ENCODE measurements around the gene TMEM98.
A peak's percentile ranks its signal among the peaks of the same experiment; 100 is the strongest.

The TMEM98 gene

GRCh38 chr17:32929588-32929987 lies 1.6 kb downstream of the TMEM98 start:
- ChIA-PET CTCF (interaction anchor here (1.1 to 1.9 kb wide), 5 partner anchors 13 to 146 kb away, joined by 3 to 7 read pairs (median 5); partner anchors contain the start of gene MYO1D), POLR2A (no interaction called here)
- no peak for DNase-seq

DNA sequence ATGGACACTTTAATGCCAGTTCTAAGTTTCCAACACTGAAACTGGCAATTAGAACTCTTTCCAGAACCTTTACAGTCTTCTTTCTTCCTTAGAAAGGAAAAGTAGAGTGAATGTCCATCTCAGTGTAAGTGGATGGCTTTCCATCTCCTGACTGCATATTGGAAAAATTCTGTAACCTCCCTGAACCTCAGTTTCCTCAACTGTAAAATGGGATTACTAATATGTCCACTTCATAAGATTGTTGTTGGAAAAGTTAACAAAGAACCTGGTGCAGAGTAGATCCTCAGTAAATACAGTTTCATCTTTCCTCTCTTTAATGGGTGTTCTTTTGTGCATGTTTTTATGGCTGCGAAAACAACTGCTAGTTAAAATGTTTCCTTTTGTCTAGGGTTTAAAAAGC lies 2.6 kb downstream of the TMEM98 start:
- peaks cover 3 to 30% (median 16%) of the 10 kb centered on the region in 5 experiments for H3K27me3 ChIP-seq (replicated peaks in 2 of 5; ENCODE audit: control insufficient read depth in 4 of 5, insufficient read depth in 5 of 5, low read length in 4 of 5)
- H3K4me3 ChIP-seq (ENCODE audit: control insufficient read depth in 1 of 7, extremely low read depth in 1 of 7, insufficient read depth in 4 of 7, low read depth in 2 of 7, low read length in 6 of 7), result no peak overlapping the region
- no peaks in the 10 kb centered on the region for H3K36me3 ChIP-seq (ENCODE audit: control insufficient read depth in 4 of 4, insufficient read depth in 4 of 4, low read length in 3 of 4)
- no CpG with 5 or more reads among the region's 1 CpG for WGBS (ENCODE audit: insufficient coverage)
- H3K9me3 ChIP-seq (ENCODE audit: control extremely low read depth in 1 of 5, control insufficient read depth in 4 of 5, insufficient read depth in 2 of 5, low read depth in 1 of 5, low read length in 4 of 5), result no peaks in the 10 kb centered on the region
- POLR2A ChIA-PET, result no interaction called here
- H3K4me1 ChIP-seq (ENCODE audit: control extremely low read depth in 1 of 4, control insufficient read depth in 4 of 4, insufficient read depth in 4 of 4, low read length in 3 of 4), result peaks cover 0 to 21% (median 14%) of the 10 kb centered on the region in 4 experiments
- no peak overlapping the region for H3K27ac ChIP-seq (ENCODE audit: insufficient read depth in 1 of 2, low read depth in 1 of 2, low read length in 2 of 2, poor library complexity in 1 of 2, severe bottlenecking in 2 of 2)
- no peak for DNase-seq
- CTCF ChIA-PET, result no interaction called here

More at GRCh38 chr17:32929588-32929987, 1.6 kb downstream of the TMEM98 start:
- 91% methylated on average over 2 of the region's 2 CpGs for WGBS (ENCODE audit: insufficient coverage)
- peaks cover 0 to 19% (median 13%) of the 10 kb centered on the region in 4 experiments for H3K4me1 ChIP-seq (ENCODE audit: control extremely low read depth in 1 of 4, control insufficient read depth in 4 of 4, insufficient read depth in 4 of 4, low read length in 3 of 4)
- H3K9me3 ChIP-seq (ENCODE audit: control extremely low read depth in 1 of 5, control insufficient read depth in 4 of 5, insufficient read depth in 2 of 5, low read depth in 1 of 5, low read length in 4 of 5), result no peaks in the 10 kb centered on the region
- no peaks in the 10 kb centered on the region for H3K36me3 ChIP-seq (ENCODE audit: control insufficient read depth in 4 of 4, insufficient read depth in 4 of 4, low read length in 3 of 4)
- no peak overlapping the region for H3K27ac ChIP-seq (ENCODE audit: insufficient read depth in 1 of 2, low read depth in 1 of 2, low read length in 2 of 2, poor library complexity in 1 of 2, severe bottlenecking in 2 of 2)
- H3K4me3 ChIP-seq (ENCODE audit: control insufficient read depth in 1 of 7, extremely low read depth in 1 of 7, insufficient read depth in 4 of 7, low read depth in 2 of 7, low read length in 6 of 7), result peak overlapping the region in 2 of 7 experiments; percentile 5 to 80
- peaks cover 3 to 30% (median 16%) of the 10 kb centered on the region in 5 experiments for H3K27me3 ChIP-seq (replicated peaks in 2 of 5; ENCODE audit: control insufficient read depth in 4 of 5, insufficient read depth in 5 of 5, low read length in 4 of 5)

GRCh38 chr17:32931686-32932085 lies 3.7 kb downstream of the TMEM98 start:
- no CpG with 5 or more reads among the region's 1 CpG for whole genome bisulfite sequencing (ENCODE audit: insufficient coverage)
- no peak for DNase-seq
- CTCF ChIA-PET, result no interaction called here

DNA sequence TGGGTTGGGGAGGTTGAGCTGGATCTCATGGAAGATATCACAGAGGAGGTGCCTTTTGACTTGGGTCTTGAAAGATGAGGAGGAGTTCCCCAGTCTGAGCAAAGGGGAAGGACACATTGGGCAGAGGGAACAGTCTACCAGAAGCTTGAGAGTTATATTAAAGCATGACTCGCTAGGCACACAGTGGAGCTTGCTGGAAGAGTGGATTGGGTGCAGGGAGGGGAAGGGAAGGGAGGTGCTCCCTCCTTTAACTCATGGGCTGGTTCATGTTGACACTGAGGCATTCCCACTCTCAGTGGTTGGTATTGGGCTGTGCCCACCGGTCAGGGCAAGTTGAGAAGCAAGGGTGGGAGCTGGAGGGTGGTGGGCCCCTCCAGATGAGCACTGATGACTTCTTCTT lies 5.9 kb downstream of the TMEM98 start:
- H3K9me3 ChIP-seq (ENCODE audit: control extremely low read depth in 1 of 5, control insufficient read depth in 4 of 5, insufficient read depth in 2 of 5, low read depth in 1 of 5, low read length in 4 of 5), result no peaks in the 10 kb centered on the region
- peaks cover under 1 to 14% (median 6%) of the 10 kb centered on the region in 5 experiments for H3K27me3 ChIP-seq (replicated peaks in 2 of 5; ENCODE audit: control insufficient read depth in 4 of 5, insufficient read depth in 5 of 5, low read length in 4 of 5)
- POLR2A ChIA-PET, result no interaction called here
- no peaks in the 10 kb centered on the region for H3K36me3 ChIP-seq (ENCODE audit: control insufficient read depth in 4 of 4, insufficient read depth in 4 of 4, low read length in 3 of 4)
- H3K4me1 ChIP-seq (ENCODE audit: control extremely low read depth in 1 of 4, control insufficient read depth in 4 of 4, insufficient read depth in 4 of 4, low read length in 3 of 4), result peaks cover 0 to 27% (median 15%) of the 10 kb centered on the region in 4 experiments
- WGBS (ENCODE audit: insufficient coverage), result no CpG with 5 or more reads among the region's 2 CpGs
- CTCF ChIA-PET, result interaction anchor here (0.8 to 1.3 kb wide), 3 partner anchors 10 to 58 kb away, joined by 3 read pairs; no protein-coding TSS in a partner anchor
- no peak overlapping the region for H3K27ac ChIP-seq (ENCODE audit: insufficient read depth in 1 of 2, low read depth in 1 of 2, low read length in 2 of 2, poor library complexity in 1 of 2, severe bottlenecking in 2 of 2)
- DNase-seq, result no peak
- H3K4me3 ChIP-seq (ENCODE audit: control insufficient read depth in 1 of 7, extremely low read depth in 1 of 7, insufficient read depth in 4 of 7, low read depth in 2 of 7, low read length in 6 of 7), result no peak overlapping the region

More at GRCh38 chr17:32931686-32932085, 3.7 kb downstream of the TMEM98 start:
- Histone ChIP-seq H3K27me3 (replicated peaks in 2 of 5; ENCODE audit: control insufficient read depth in 4 of 5, insufficient read depth in 5 of 5, low read length in 4 of 5) (peaks cover 3 to 28% (median 12%) of the 10 kb centered on the region in 5 experiments), H3K27ac (ENCODE audit: insufficient read depth in 1 of 2, low read depth in 1 of 2, low read length in 2 of 2, poor library complexity in 1 of 2, severe bottlenecking in 2 of 2) (no peak overlapping the region), H3K4me3 (ENCODE audit: control insufficient read depth in 1 of 7, extremely low read depth in 1 of 7, insufficient read depth in 4 of 7, low read depth in 2 of 7, low read length in 6 of 7) (no peak overlapping the region), H3K36me3 (ENCODE audit: control insufficient read depth in 4 of 4, insufficient read depth in 4 of 4, low read length in 3 of 4) (no peaks in the 10 kb centered on the region), H3K4me1 (ENCODE audit: control extremely low read depth in 1 of 4, control insufficient read depth in 4 of 4, insufficient read depth in 4 of 4, low read length in 3 of 4) (peaks cover 0 to 33% (median 20%) of the 10 kb centered on the region in 4 experiments), H3K9me3 (ENCODE audit: control extremely low read depth in 1 of 5, control insufficient read depth in 4 of 5, insufficient read depth in 2 of 5, low read depth in 1 of 5, low read length in 4 of 5) (no peaks in the 10 kb centered on the region)
- POLR2A ChIA-PET, result no interaction called here

DNA sequence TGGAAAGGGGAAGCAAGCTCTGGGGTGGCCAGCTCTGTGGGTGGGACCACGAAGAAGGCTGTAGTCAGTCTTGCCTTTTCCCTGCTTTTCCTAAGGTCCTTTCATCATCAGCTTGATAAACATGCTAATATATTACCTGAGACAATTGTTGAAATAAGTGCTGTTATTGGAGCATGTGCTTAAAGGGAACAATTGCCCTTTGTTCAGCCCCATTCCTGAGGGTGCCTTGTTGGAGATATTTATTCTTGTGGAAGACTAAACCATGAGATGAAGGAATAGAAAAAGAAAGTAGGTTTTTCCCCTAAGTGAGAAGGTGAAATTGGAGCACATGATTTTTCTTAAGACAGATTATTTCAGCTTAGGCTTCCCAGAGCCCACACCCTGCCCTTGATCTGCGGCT lies 7.8 kb downstream of the TMEM98 start:
- Histone ChIP-seq H3K4me3 (ENCODE audit: control insufficient read depth in 1 of 7, extremely low read depth in 1 of 7, insufficient read depth in 4 of 7, low read depth in 2 of 7, low read length in 6 of 7) (no peak overlapping the region), H3K9me3 (ENCODE audit: control extremely low read depth in 1 of 5, control insufficient read depth in 4 of 5, insufficient read depth in 2 of 5, low read depth in 1 of 5, low read length in 4 of 5) (no peaks in the 10 kb centered on the region), H3K27me3 (replicated peaks in 2 of 5; ENCODE audit: control insufficient read depth in 4 of 5, insufficient read depth in 5 of 5, low read length in 4 of 5) (peaks cover 0 to 2% (median 0%) of the 10 kb centered on the region in 5 experiments), H3K27ac (ENCODE audit: insufficient read depth in 1 of 2, low read depth in 1 of 2, low read length in 2 of 2, poor library complexity in 1 of 2, severe bottlenecking in 2 of 2) (no peak overlapping the region), H3K4me1 (ENCODE audit: control extremely low read depth in 1 of 4, control insufficient read depth in 4 of 4, insufficient read depth in 4 of 4, low read length in 3 of 4) (peaks cover 0 to 22% (median 13%) of the 10 kb centered on the region in 4 experiments), H3K36me3 (ENCODE audit: control insufficient read depth in 4 of 4, insufficient read depth in 4 of 4, low read length in 3 of 4) (peaks cover 0 to 4% (median 0%) of the 10 kb centered on the region in 4 experiments)
- POLR2A ChIA-PET, result no interaction called here
- 100% methylated on average over 1 of the region's 2 CpGs for WGBS (ENCODE audit: insufficient coverage)
- CTCF ChIA-PET, result interaction anchor here (0.8 to 3.8 kb wide), 8 partner anchors 12 to 156 kb away, joined by 3 to 22 read pairs (median 7); partner anchors contain the start of gene MYO1D
- no peak for DNase-seq

DNA sequence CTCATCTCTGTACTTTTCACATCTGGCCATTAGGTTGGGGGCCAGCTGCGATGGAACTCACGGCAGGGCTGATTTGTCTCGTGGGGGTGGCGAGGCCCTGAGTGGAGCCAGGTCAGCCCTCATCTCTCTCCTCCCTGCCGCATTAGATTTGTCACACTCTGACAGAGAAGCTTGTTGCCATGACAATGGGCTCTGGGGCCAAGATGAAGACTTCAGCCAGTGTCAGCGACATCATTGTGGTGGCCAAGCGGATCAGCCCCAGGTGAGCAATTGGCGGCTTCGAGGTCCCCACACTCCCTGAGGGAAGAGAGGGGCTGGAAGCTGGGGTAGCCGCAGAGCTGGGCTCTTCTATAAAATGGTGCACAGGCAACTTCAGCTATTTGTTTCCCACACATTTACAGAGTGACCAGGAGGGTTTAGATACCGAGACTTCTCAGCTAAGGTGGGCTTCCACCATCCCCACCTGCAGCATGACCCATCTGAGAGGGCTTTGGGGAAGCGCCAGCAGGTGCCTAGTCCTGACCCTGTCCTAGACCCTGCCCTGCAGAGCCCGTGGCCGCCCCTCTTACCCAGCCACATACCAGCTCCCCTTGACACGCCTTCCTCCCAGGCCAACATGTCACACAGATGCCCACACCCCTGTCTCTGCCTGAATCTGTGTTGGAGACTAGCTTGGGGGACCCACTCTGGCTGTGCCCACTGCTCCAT lies 8.4 kb downstream of the TMEM98 start:
- Histone ChIP-seq H3K36me3 (ENCODE audit: control insufficient read depth in 4 of 4, insufficient read depth in 4 of 4, low read length in 3 of 4) (peaks cover 0 to 6% (median 2%) of the 10 kb centered on the region in 4 experiments), H3K9me3 (ENCODE audit: control extremely low read depth in 1 of 5, control insufficient read depth in 4 of 5, insufficient read depth in 2 of 5, low read depth in 1 of 5, low read length in 4 of 5) (no peaks in the 10 kb centered on the region), H3K27me3 (replicated peaks in 2 of 5; ENCODE audit: control insufficient read depth in 4 of 5, insufficient read depth in 5 of 5, low read length in 4 of 5) (peaks cover 0 to 2% (median 0%) of the 10 kb centered on the region in 5 experiments), H3K27ac (ENCODE audit: insufficient read depth in 1 of 2, low read depth in 1 of 2, low read length in 2 of 2, poor library complexity in 1 of 2, severe bottlenecking in 2 of 2) (no peak overlapping the region), H3K4me3 (ENCODE audit: control insufficient read depth in 1 of 7, extremely low read depth in 1 of 7, insufficient read depth in 4 of 7, low read depth in 2 of 7, low read length in 6 of 7) (peak overlapping the region in 1 of 7 experiments; percentile 45), H3K4me1 (ENCODE audit: control extremely low read depth in 1 of 4, control insufficient read depth in 4 of 4, insufficient read depth in 4 of 4, low read length in 3 of 4) (peaks cover 0 to 22% (median 13%) of the 10 kb centered on the region in 4 experiments)
- ChIA-PET CTCF (interaction anchor here (0.7 to 3.8 kb wide), 13 partner anchors 8 to 156 kb away, joined by 3 to 22 read pairs (median 4); partner anchors contain the start of genes MYO1D and TMEM98), POLR2A (no interaction called here)
- no peak for DNase-seq
- 96% methylated on average over 9 of the region's 15 CpGs for WGBS (ENCODE audit: insufficient coverage)

All from common myeloid progenitor, CD34-positive (primary cell).